ENCODE data around the gene MAP2K7. TPM values are rescaled to one million over a fixed set of nuclear protein-coding genes. Genes with fewer than 3 reads are reported as not detected.
"Not testable (repeated sequence)": the region's sequence is repeated elsewhere in the genome, so short reads cannot be mapped to it uniquely, and the experiment has no call there.

Gene MAP2K7
- total RNA-seq, 1 donor, result 14.8 TPM

DNA sequence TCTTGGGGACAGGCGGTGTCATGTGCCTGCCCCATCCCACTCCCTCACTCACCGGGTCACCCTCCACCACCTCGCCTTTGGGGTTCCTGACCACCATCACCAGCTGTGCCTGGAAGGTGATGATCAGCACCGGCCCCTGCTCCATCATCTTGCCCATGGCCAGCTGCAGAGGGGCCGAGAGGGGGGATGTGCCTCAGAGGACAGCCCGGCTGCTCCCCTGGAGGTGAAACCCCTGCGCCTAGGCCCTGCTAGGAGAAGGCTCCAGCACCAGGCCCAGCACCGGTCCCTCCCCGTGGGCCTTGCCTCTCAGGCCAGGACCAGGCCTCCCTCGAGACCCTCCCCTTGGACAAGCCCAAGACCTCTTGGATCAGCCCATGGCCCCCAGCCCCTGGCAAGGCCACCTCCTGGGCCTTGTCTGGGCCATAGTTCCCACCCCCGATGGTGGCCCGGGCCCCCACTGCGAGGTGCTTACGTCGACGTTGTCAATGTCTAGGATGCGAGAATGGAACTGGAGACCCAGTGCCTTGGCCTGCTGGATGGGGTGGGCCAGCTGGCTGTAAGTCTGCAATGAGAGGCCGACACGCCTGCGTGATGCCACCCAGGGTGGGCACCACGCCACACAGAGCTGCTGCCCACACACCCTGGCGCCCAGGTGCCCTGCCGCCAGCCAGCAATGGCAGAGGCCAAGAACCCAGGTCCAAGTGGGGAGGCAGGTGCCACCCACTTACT, 24.1 kb downstream of the MAP2K7 start:
- DNase-seq (ENCODE audit: insufficient read length, low spot score, missing footprints), result peak; percentile 76
- Histone ChIP-seq H3K9me3 (ENCODE audit: low read depth, low read length) (no peaks in the 10 kb centered on the region), H3K4me3 (ENCODE audit: insufficient read depth, low read length) (no peak overlapping the region), H3K4me2 (ENCODE audit: insufficient read depth, low read length) (peak overlapping the region; percentile 51), H2AFZ (ENCODE audit: low read length) (no peak overlapping the region), H3K4me1 (ENCODE audit: insufficient read depth, low read length) (peaks cover 25% of the 10 kb centered on the region), H3K27ac (ENCODE audit: low read depth, low read length) (peak overlapping the region; percentile 92), H3K27me3 (ENCODE audit: insufficient read depth, low read length) (no peaks in the 10 kb centered on the region), H3K36me3 (ENCODE audit: insufficient read depth, low read length) (peaks cover 23% of the 10 kb centered on the region), H4K20me1 (ENCODE audit: insufficient read depth, low read length) (no peaks in the 10 kb centered on the region), H3K79me2 (ENCODE audit: insufficient read depth, low read length) (peaks cover 6% of the 10 kb centered on the region)
- no peak for TF ChIP-seq CTCF (IDR thresholded peaks at IDR 0.05; ENCODE audit: extremely low read depth, low read depth, low read length)

DNA sequence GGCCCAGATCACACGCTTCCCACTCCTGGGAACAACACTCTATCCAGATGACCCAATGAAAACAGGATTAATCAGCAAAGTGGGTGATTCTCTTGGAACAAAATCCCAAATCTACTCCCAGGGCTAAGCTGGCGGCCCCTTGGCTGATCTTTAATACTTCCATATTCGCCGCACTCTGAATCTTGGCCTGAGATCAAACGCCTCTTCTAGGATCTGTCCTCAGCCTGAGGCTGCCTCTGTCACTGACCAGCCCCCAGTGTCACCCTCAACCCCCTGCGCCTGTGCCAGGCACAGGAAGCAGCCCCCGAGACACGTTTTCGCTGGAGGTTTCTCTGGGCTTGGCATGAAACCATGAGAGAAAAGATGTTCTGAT, 24.6 kb downstream of the MAP2K7 start:
- Histone ChIP-seq H4K20me1 (ENCODE audit: insufficient read depth, low read length) (no peaks in the 10 kb centered on the region), H3K36me3 (ENCODE audit: insufficient read depth, low read length) (peaks cover 25% of the 10 kb centered on the region), H3K27ac (ENCODE audit: low read depth, low read length) (peak overlapping the region; percentile 92), H2AFZ (ENCODE audit: low read length) (no peak overlapping the region), H3K4me3 (ENCODE audit: insufficient read depth, low read length) (peak overlapping the region; percentile 40), H3K79me2 (ENCODE audit: insufficient read depth, low read length) (peaks cover under 1% of the 10 kb centered on the region), H3K9me3 (ENCODE audit: low read depth, low read length) (no peaks in the 10 kb centered on the region), H3K4me2 (ENCODE audit: insufficient read depth, low read length) (peak overlapping the region; percentile 51), H3K27me3 (ENCODE audit: insufficient read depth, low read length) (no peaks in the 10 kb centered on the region), H3K4me1 (ENCODE audit: insufficient read depth, low read length) (peaks cover 25% of the 10 kb centered on the region)
- peak; percentile 91 for DNase-seq (ENCODE audit: insufficient read length, low spot score, missing footprints)
- TF ChIP-seq CTCF (IDR thresholded peaks at IDR 0.05; ENCODE audit: extremely low read depth, low read depth, low read length), result no peak

GRCh38 chr19:7928741-7929701, 25.3 kb downstream of the MAP2K7 start:
- peak; percentile 49 for TF ChIP-seq CTCF (IDR thresholded peaks at IDR 0.05; ENCODE audit: extremely low read depth, low read depth, low read length)
- H2AFZ ChIP-seq (ENCODE audit: low read length), result no peak overlapping the region
- peak overlapping the region; percentile 51 for H3K4me2 ChIP-seq (ENCODE audit: insufficient read depth, low read length)
- DNase-seq (ENCODE audit: insufficient read length, low spot score, missing footprints), result peak; percentile 98
- H3K36me3 ChIP-seq (ENCODE audit: insufficient read depth, low read length), result peaks cover 32% of the 10 kb centered on the region
- H4K20me1 ChIP-seq (ENCODE audit: insufficient read depth, low read length), result no peaks in the 10 kb centered on the region
- H3K4me1 ChIP-seq (ENCODE audit: insufficient read depth, low read length), result peaks cover 25% of the 10 kb centered on the region
- H3K27me3 ChIP-seq (ENCODE audit: insufficient read depth, low read length), result no peaks in the 10 kb centered on the region
- no peaks in the 10 kb centered on the region for H3K9me3 ChIP-seq (ENCODE audit: low read depth, low read length)
- H3K27ac ChIP-seq (ENCODE audit: low read depth, low read length), result peak overlapping the region; percentile 92
- H3K79me2 ChIP-seq (ENCODE audit: insufficient read depth, low read length), result no peaks in the 10 kb centered on the region
- peak overlapping the region; percentile 40 for H3K4me3 ChIP-seq (ENCODE audit: insufficient read depth, low read length)

GRCh38 chr19:7930030-7930429, 26.4 kb downstream of the MAP2K7 start:
- Histone ChIP-seq H3K36me3 (ENCODE audit: insufficient read depth, low read length) (peaks cover 37% of the 10 kb centered on the region), H3K4me1 (ENCODE audit: insufficient read depth, low read length) (peaks cover 25% of the 10 kb centered on the region), H3K27ac (ENCODE audit: low read depth, low read length) (peak overlapping the region; percentile 45)
- H3K79me2 ChIP-seq (ENCODE audit: insufficient read depth, low read length); DNase-seq (ENCODE audit: insufficient read length, low spot score, missing footprints); H4K20me1 ChIP-seq (ENCODE audit: insufficient read depth, low read length); H2AFZ ChIP-seq (ENCODE audit: low read length); H3K4me3 ChIP-seq (ENCODE audit: insufficient read depth, low read length); H3K4me2 ChIP-seq (ENCODE audit: insufficient read depth, low read length); H3K27me3 ChIP-seq (ENCODE audit: insufficient read depth, low read length); H3K9me3 ChIP-seq (ENCODE audit: low read depth, low read length): not testable (repeated sequence)

All from osteoblast (primary cell).